Endometrium (tissue), 2 donors: ENCODE data around the gene HPCAL1.
"Not testable (repeated sequence)": the region's sequence is repeated elsewhere in the genome, so short reads cannot be mapped to it uniquely, and the experiment has no call there.

ENCODE experiments used
- FAIRE-seq: peaks from 2 replicates; lab custom pipeline; 2012; peaks lifted over from hg19 to GRCh38; lab: Jason Lieb, UNC
- donor health status: control.
- donor health status: control.

Gene HPCAL1

GRCh38 chr2:10285191-10285555 lies 17.5 kb upstream of the HPCAL1 start:
- FAIRE-seq, result no peak

DNA sequence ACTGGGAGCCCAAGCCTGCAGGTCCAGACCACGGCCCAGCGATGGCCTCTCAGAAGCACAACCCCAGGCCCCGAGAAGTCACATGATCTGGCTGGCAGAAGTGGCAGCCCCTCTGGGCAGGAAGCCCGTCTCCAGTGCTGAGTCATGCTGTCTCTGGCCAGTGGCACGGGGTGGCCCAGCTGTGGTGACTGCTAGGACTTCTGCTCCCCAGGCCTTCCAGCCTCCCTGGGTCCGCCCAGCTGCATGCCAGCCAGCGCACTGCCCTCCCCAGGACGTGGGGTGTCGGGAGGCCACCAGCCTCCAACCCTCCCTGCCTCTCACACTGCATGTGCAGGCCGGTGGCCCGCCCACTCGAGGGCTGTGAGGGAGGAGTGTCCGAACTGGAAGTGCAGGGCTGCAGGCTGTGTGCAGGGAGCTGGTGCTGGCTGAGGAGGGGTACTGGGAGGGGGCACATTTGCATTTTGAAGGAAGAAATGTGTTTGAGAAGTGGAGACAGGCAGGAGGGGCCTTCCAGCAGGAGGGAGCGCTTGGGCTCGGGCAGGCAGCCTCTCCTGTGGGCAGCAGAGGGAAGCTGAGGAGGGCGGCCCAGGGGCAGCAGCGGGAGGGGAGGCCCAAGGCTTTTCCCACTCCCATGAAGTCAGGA lies 17.0 kb upstream of the HPCAL1 start:
- no peak for FAIRE-seq

GRCh38 chr2:10286216-10287037 lies 16.3 kb upstream of the HPCAL1 start:
- no peak for FAIRE-seq

GRCh38 chr2:10287761-10288160 lies 14.9 kb upstream of the HPCAL1 start:
- FAIRE-seq, result no peak

GRCh38 chr2:10288606-10289005 lies 14.1 kb upstream of the HPCAL1 start:
- no peak for FAIRE-seq

DNA sequence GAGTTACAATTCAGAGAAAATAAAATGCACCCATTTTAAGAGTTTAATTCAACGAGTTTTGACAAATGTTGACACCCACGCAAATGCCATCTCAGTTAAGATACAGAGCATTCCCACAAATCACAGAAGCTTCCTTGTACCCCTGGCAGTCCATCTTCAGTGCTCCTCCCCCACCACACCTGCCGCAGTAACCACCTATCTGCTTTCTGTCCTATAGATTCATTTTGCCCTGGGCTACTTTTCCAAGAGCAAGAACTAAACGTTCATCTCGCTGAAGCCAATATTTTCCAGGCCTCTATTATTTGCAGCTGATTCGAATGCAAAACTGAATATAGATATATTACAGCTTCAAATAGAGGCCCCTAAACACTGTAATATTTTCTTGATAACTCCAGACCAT lies 13.4 kb upstream of the HPCAL1 start:
- FAIRE-seq, result no peak

GRCh38 chr2:10289891-10290290 lies 12.8 kb upstream of the HPCAL1 start:
- FAIRE-seq, result no peak

- FAIRE-seq, result peak; percentile 89
These were observed 11.3 kb upstream of the HPCAL1 start for GRCh38 chr2:10291376-10291775.

GRCh38 chr2:10292033-10292432 lies 10.7 kb upstream of the HPCAL1 start:
- no peak for FAIRE-seq

GRCh38 chr2:10293603-10294002 lies 9.1 kb upstream of the HPCAL1 start:
- no peak for FAIRE-seq

DNA sequence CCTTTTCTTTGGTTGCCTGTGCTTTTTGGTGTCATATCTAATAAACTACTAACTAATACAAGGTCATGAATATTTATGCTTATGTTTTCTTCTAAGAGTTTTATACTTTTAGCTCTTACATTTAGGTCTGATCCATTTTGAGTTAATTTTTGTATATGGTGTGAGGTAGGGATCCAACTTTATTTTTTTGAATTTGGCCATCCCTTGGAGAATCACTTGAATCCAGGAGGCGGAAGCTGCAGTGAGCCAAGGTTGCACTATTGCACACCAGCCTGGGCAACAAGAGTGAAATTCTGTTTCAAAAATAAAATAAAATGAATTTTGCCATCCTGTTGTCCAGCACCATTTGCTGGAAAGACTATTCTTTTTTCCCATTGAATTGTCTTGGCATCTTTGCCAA lies 8.6 kb upstream of the HPCAL1 start:
- no peak for FAIRE-seq

- not testable (repeated sequence) for FAIRE-seq
These were observed 7.1 kb upstream of the HPCAL1 start for GRCh38 chr2:10295649-10296048.

GRCh38 chr2:10296142-10296541 lies 6.6 kb upstream of the HPCAL1 start:
- FAIRE-seq, result no peak

DNA sequence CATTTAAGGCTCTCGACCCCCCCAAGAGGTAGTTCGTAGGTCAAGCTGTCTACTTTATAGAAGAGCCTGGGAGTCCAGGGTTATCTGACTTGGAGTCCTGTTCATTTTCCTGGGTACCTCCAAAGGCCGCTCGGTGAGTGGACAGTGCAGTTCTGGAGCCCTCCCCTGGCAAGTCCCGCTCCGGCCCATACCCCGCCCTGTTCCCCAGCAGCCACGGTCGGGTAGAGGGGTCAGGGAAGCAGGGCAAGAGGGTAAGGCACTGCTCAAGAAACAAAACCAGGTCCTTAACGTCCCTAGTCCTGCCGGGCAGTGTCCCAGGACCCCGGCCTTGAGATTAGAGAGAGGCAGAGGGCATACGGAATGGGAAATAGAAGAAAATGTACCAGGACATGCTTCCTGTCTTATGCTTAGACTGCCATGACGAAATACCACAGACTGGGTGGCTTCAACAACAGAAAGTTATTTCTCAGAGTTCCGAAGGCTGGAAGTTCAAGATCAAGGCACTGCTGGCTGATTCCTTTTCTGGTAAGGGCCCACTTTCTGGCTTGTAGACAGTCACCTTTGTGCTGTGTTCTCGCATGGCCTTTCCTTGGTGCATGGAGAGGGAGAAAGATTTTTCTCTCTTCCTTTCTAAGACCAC lies 5.4 kb upstream of the HPCAL1 start:
- FAIRE-seq, result no peak

GRCh38 chr2:10297959-10298531 lies 4.7 kb upstream of the HPCAL1 start:
- no peak for FAIRE-seq

GRCh38 chr2:10298777-10299176 lies 3.9 kb upstream of the HPCAL1 start:
- not testable (repeated sequence) for FAIRE-seq

DNA sequence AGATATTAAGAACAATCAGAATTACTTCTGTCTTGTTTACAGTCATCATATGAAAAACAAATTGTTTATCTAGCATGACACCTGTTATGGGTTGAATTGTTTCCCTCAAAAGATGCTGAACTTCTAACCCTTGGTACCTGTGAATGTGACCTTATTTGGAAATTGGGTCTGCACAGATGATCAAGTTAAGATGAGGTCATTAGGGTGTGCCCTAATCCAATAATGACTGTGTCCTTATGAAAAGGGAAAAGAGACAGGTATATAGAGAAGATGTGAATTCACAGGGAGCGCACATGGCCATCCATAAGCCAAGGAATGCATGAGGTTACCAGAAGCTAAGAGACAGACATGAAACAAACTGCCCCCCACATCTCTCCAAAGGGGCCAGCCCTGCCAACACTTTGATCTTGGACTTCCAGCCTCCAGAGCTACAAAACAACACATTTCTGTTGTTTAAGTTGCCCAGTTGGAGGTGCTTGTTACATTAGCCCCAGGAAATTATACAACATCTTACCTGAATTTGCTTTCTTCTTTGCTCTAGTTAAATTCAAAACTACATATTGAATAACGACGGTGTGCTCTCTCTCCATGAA lies 2.3 kb upstream of the HPCAL1 start:
- no peak for FAIRE-seq

- FAIRE-seq, result no peak
These were observed 1.4 kb upstream of the HPCAL1 start for GRCh38 chr2:10300997-10301940.

DNA sequence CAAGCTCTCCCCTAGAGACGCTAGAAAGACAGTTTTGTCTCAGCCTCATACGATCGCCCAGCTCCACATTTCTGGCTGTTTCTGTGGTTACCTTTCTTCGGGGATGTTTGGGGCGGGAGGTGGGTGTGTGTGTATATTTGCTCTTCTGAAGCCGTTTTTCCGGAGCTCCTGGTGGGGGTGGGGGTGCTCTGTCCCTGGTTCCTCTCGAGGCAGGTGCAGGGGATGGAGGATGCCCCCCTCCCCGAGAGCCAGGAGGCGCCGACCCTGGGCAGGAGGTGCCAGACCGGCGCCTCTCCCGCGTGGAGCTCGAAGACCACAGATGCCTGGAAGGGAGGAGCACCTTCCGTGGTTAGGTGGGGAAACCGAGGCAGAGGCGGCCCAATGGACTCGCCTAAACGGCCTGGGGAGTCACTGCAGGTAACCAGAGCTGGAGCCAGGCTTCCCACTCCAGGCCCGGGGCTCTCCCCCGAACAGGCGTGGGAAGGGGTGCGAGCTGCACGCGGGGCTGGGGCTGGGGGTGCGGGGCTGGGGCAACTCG lies 694 bp upstream of the HPCAL1 start:
- FAIRE-seq, result no peak

DNA sequence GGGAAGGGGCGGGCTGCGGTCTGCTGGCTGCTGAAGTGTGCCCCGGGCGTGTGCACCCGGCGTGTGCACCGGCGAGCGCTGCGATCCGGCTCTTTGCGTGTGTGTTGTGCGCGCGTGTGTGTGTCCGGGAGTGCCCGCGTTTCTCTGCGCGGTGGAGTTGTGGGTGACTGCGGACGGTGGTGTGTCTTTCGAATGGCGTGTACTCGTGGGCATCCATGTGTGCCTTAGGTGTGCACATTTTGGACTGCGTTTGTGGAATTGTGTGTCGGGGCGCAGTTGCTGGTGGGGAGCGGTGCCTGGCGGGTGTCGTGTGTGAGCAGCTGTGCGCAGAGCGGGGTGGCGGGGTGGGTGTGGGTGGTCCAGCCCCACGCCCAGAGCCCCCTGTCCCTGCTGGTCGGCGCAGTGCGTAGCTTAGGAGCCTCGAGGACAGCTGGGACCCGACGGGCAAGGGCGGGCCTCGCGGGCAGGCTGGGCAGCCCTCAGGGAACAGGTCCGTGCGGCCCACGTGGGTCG lies 533 bp downstream of the HPCAL1 start:
- no peak for FAIRE-seq
